Erythroblast (primary cell): Measurements from ENCODE around the gene PKMYT1.

Experiments
- DNase-seq, 2 experiments: peaks; one replicate each; lab custom pipeline; 2025; lab: John Stamatoyannopoulos, UW
- GATA1 ChIP-seq: IDR thresholded peaks from 2 replicates; pipeline ENCODE4 v1.6.1; 2011; ENCODE audit warnings: low read depth, mild to moderate bottlenecking, control low read depth, low read length, moderate library complexity
- POLR2A ChIP-seq: IDR thresholded peaks from 2 replicates; pipeline ENCODE4 v1.6.1; 2011; ENCODE audit warnings: mild to moderate bottlenecking, low read length

The PKMYT1 gene

GRCh38 chr16:2981177-2981898 is 1.1 kb upstream of the PKMYT1 start:
- peak; percentile 44 to 49 for DNase-seq
- TF ChIP-seq GATA1 (no peak), POLR2A (no peak)

- no peak for TF ChIP-seq POLR2A
- no peak for TF ChIP-seq GATA1
- peak; percentile 72 to 77 for DNase-seq
Observed at GRCh38 chr16:2979669-2980226, 498 bp downstream of the PKMYT1 start.

GRCh38 chr16:2977440-2977839 is 2.8 kb downstream of the PKMYT1 start:
- TF ChIP-seq POLR2A (no peak), GATA1 (no peak)
- no peak for DNase-seq

DNA sequence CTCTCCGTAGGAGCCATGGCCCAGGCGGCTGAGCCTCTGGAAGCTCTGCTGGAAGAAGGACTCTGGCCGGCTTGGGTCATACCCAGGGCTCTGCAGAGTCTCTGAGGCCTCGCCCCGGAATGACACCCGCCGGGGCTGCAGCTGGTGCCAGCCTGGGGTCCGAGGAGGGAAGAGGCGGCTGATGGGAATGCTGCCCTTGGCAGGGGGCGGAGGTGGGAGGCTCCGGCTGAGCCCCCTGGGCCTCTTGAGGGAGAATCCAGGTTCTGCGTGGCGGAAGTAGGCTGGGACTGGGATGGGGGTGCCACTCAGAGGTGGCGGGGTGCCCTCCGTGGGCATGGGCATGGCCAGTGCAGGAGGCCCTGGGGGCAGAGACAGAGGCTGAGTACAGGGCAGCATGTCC is 3.6 kb downstream of the PKMYT1 start:
- TF ChIP-seq GATA1 (no peak), POLR2A (no peak)
- DNase-seq, result no peak

GRCh38 chr16:2976201-2976600 is 4.0 kb downstream of the PKMYT1 start:
- no peak for TF ChIP-seq POLR2A
- no peak for TF ChIP-seq GATA1
- DNase-seq, result no peak

- DNase-seq, result no peak
- TF ChIP-seq GATA1, result no peak
- TF ChIP-seq POLR2A, result peak; percentile 9
Observed at GRCh38 chr16:2975161-2975795, 5.0 kb downstream of the PKMYT1 start.

DNA sequence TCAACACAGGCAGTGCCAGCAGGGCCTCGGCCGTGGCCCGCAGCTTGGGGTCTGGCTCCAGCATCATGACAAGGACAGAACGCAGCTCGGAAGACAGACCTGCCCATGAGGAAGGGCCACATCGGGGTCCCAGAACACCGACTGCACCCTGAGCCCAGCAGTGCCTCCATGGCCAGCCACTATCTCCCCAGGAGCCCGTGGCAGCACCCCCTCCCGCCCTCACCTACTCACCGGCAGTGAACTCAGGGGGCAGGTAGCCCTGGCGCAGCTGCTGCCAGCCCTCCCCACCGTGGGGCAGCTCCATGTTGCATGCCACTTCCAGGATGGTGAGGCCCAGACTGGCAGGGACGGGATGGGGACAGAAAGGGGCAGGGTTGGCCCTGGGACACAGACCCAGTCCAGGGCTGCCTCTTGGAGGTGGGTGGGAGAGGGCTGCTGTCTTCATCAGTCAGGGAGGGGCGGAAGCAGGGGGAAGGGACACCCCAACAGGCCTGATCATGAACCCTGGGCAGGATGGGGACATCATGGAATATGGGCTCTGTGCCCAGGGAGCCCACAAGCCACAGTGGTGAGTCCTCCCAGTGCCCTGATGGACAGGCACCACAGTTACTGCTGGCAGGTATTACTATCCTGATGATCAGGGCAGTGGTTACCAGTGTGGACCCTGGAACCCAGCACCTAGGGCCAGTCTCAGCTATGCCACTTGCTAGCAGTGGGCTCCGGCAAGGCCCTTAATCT is 5.8 kb downstream of the PKMYT1 start:
- TF ChIP-seq POLR2A, result no peak
- TF ChIP-seq GATA1, result no peak
- no peak for DNase-seq

GRCh38 chr16:2973605-2974318 is 6.5 kb downstream of the PKMYT1 start:
- DNase-seq, result no peak
- TF ChIP-seq GATA1 (no peak), POLR2A (no peak)

GRCh38 chr16:2973093-2973492 is 7.2 kb downstream of the PKMYT1 start:
- TF ChIP-seq POLR2A (no peak), GATA1 (no peak)

DNA sequence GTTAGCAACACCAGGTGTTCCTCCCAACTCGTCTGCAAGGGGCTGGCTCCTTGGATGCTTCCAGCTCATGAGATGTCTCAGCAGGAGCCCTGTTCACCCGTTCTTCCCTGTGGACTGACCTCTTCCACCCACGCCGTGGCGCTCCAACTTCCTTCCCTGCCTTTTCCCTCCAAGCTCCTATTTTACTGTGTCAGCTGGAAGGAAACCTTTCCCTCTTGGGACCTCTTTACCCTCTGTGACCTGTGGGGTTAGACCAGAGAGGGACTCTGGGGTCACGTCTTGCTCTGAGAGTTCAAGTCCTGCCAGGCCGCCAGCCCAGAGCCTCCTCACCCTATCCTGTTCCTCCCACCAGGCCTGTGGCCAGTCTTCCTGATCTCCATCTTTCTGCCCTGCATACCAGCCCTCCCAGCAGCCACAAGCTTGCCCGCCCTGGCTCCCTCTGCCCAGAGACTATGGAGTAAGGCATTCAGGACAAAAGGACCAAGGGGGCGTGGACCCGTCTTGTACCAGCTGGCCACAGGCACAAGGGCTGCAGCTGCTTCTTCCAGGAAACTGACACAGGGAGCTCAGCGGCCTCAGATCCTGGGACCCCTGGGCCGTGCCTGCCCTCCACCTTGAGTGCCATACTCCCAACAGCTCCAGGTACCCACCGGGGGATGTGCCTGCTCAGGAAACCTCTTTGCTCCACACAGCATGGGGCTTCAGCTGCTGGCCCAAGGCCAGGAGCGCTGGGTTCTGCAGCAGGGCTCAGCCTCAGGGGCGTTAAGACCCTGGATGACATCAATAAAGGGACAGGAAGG is 8.1 kb downstream of the PKMYT1 start:
- DNase-seq, result no peak
- TF ChIP-seq GATA1 (no peak), POLR2A (no peak)

More at GRCh38 chr16:2973093-2973492, 7.2 kb downstream of the PKMYT1 start:
- no peak for DNase-seq

DNA sequence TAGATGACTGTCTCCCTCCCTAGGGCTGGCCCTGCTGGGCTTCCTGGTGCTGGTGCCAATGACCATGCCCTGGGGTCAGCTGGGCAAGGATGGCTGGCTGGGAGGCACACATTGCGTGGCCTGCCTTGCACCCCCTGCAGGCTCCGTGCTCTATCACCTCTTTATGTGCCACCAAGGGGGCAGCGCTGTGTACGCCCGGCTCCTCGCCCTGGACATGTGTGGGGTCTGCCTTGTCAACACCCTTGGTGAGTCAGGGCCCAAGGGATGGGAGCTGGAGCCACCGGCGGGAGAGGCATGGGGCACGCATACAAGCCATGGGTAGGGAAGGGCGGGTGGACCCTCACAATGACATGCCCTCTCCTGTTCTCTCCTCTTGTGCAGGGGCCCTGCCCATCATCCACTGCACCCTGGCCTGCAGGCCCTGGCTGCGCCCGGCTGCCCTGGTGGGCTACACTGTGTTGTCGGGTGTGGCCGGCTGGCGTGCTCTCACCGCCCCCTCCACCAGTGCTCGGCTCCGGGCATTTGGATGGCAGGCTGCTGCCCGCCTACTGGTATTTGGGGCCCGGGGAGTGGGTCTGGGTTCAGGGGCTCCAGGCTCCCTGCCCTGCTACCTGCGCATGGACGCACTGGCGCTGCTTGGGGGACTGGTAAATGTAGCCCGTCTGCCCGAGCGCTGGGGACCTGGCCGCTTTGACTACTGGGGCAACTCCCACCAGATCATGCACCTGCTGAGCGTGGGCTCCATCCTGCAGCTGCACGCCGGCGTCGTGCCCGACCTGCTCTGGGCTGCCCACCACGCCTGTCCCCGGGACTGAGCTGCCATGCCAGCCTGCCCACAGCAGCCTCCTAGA is 8.9 kb downstream of the PKMYT1 start:
- no peak for DNase-seq
- TF ChIP-seq GATA1, result no peak
- TF ChIP-seq POLR2A, result peak; percentile 6

DNA sequence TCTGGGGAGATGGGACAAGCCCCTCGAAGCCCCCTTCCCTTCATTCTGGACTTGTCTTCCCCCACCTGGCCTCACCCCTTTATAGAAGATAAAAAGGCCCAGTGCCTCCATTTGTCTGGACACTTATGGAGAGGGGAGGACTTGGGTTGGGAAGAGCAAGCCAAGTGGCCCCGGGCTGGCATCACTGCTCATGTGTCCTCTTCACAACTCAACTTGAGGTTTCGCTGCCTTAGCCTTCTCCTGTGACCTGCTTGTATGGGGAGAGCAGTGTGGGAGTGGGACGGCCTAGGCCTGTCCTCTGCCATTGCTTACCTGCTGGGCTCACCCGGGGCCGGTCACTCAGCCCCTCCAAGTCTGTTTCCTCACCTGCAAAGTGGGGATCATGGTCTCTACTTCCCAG is 9.7 kb downstream of the PKMYT1 start:
- peak; percentile 40 to 58 for DNase-seq
- TF ChIP-seq GATA1, result no peak
- TF ChIP-seq POLR2A, result peak; percentile 11
